Transverse colon (tissue), 3 donors: Measurements from ENCODE around the gene USP13.

ENCODE experiments used
- POLR2A ChIP-seq: fragments of 450-650 bp; IDR thresholded peaks from one replicate; pipeline ENCODE4 v1.6.1; 2016; ENCODE audit warnings: antibody characterized with exemption, mild to moderate bottlenecking, moderate library complexity
- TF ChIP-seq, protein P1 (sequence below), 5 experiments: fragments of 200-600 bp in 3 of 5; fragments of 450-650 bp in 2 of 5; sonication (generic) in 3 of 5; IDR thresholded peaks; 1 replicate in 2 of 5; 2 replicates in 3 of 5; pipeline ENCODE4 v1.5.1; 2016 to 2017; ENCODE audit warnings: antibody characterized with exemption in 5 of 5, inconsistent platforms in 3 of 5, mild to moderate bottlenecking in 2 of 5, moderate library complexity in 1 of 5

- TF ChIP-seq, protein P1, sequence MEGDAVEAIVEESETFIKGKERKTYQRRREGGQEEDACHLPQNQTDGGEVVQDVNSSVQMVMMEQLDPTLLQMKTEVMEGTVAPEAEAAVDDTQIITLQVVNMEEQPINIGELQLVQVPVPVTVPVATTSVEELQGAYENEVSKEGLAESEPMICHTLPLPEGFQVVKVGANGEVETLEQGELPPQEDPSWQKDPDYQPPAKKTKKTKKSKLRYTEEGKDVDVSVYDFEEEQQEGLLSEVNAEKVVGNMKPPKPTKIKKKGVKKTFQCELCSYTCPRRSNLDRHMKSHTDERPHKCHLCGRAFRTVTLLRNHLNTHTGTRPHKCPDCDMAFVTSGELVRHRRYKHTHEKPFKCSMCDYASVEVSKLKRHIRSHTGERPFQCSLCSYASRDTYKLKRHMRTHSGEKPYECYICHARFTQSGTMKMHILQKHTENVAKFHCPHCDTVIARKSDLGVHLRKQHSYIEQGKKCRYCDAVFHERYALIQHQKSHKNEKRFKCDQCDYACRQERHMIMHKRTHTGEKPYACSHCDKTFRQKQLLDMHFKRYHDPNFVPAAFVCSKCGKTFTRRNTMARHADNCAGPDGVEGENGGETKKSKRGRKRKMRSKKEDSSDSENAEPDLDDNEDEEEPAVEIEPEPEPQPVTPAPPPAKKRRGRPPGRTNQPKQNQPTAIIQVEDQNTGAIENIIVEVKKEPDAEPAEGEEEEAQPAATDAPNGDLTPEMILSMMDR (IDR thresholded peaks at IDR 0.05) = no peak
- no peak for TF ChIP-seq POLR2A
Observed at GRCh38 chr3:179670311-179670710, 17.5 kb downstream of the USP13 start.
